Activated T-helper 1 cell treated with anti-CD3 and anti-CD28 coated beads, Interleukin-2, amount 50 U/mL, for 16 hours (primary cell): ENCODE measurements around the gene AKAP13.
"Not testable (repeated sequence)": the region's sequence is repeated elsewhere in the genome, so short reads cannot be mapped to it uniquely, and the experiment has no call there.

Experiments
- DNase-seq, 2 donors: peaks; one replicate each; pipeline ENCODE4 v3.0.0-alpha.2; 2020; ENCODE audit warnings: low read depth in 1 of 2, low spot score in 1 of 2

AKAP13 gene

GRCh38 chr15:85380217-85380811 lies at the start of gene AKAP13:
Gene AKAP13 (plus strand): TSS chr15:85380603. CDS start chr15:85485721, 105,118 bp downstream.
- DNase-seq = peak; percentile 80 to 87

GRCh38 chr15:85330901-85331588 lies 49.4 kb upstream of the AKAP13 start:
- peak; percentile 29 to 37 for DNase-seq

GRCh38 chr15:85331655-85332285 lies 48.6 kb upstream of the AKAP13 start:
- no peak for DNase-seq

GRCh38 chr15:85333132-85333831 lies 47.1 kb upstream of the AKAP13 start:
- no peak for DNase-seq

- DNase-seq = no peak
Measured at GRCh38 chr15:85334241-85334640, 46.2 kb upstream of the AKAP13 start.

GRCh38 chr15:85335193-85335942 lies 45.0 kb upstream of the AKAP13 start:
- DNase-seq = no peak

GRCh38 chr15:85336880-85337279 lies 43.5 kb upstream of the AKAP13 start:
- no peak for DNase-seq

GRCh38 chr15:85337425-85338074 lies 42.9 kb upstream of the AKAP13 start:
- DNase-seq = no peak

- no peak for DNase-seq
Measured at GRCh38 chr15:85340321-85340665, 40.1 kb upstream of the AKAP13 start.

GRCh38 chr15:85340852-85341251 lies 39.6 kb upstream of the AKAP13 start:
- DNase-seq = no peak

- not testable (repeated sequence) for DNase-seq
Measured at GRCh38 chr15:85342163-85342562, 38.2 kb upstream of the AKAP13 start.

- not testable (repeated sequence) for DNase-seq
Measured at GRCh38 chr15:85343443-85343842, 37.0 kb upstream of the AKAP13 start.

GRCh38 chr15:85344241-85344640 lies 36.2 kb upstream of the AKAP13 start:
- DNase-seq = not testable (repeated sequence)

GRCh38 chr15:85344653-85345114 lies 35.7 kb upstream of the AKAP13 start:
- not testable (repeated sequence) for DNase-seq

- not testable (repeated sequence) for DNase-seq
Measured at GRCh38 chr15:85345196-85345918, 35.0 kb upstream of the AKAP13 start.

- not testable (repeated sequence) for DNase-seq
Measured at GRCh38 chr15:85346462-85347084, 33.8 kb upstream of the AKAP13 start.

GRCh38 chr15:85347264-85348047 lies 32.9 kb upstream of the AKAP13 start:
- DNase-seq = not testable (repeated sequence)

GRCh38 chr15:85348048-85348766 lies 32.2 kb upstream of the AKAP13 start:
- DNase-seq = not testable (repeated sequence)
